Activated CD4-positive, alpha-beta T cell treated with anti-CD3 and anti-CD28 coated beads, Interleukin-2, amount 10 ng/mL, durations not matched to agents 24 days and 14 days (primary cell): ENCODE results near the gene SLC6A6. TPM values are rescaled to one million over a fixed set of nuclear protein-coding genes. Genes with fewer than 3 reads are reported as not detected.

ENCODE experiments used
- DNase-seq: peaks from one replicate; pipeline ENCODE4 v3.0.0; 2022
- H3K27ac Mint-ChIP-seq: one replicate; pipeline ENCODE4 v1.8.0; 2022; ENCODE audit warnings: mild to moderate bottlenecking, mixed read lengths
- H3K27me3 Mint-ChIP-seq: one replicate; pipeline ENCODE4 v1.8.0; 2022; ENCODE audit warnings: mixed read lengths
- H3K36me3 Mint-ChIP-seq: one replicate; pipeline ENCODE4 v1.8.0; 2022; ENCODE audit warnings: low read depth, mild to moderate bottlenecking, mixed read lengths
- H3K4me1 Mint-ChIP-seq: one replicate; pipeline ENCODE4 v1.8.0; 2021; ENCODE audit warnings: mixed read lengths
- H3K4me3 Mint-ChIP-seq: one replicate; pipeline ENCODE4 v1.8.0; 2022; ENCODE audit warnings: mild to moderate bottlenecking, moderate library complexity, mixed read lengths
- H3K9me3 Mint-ChIP-seq: one replicate; pipeline ENCODE4 v1.8.0; 2021; ENCODE audit warnings: mixed read lengths
- intact Hi-C: fragments of 100-400 bp; cut with micrococcal nuclease; formaldehyde crosslinking; loops from one replicate; pipeline ENCODE4 v1.15.1; 2023
- total RNA-seq: library from RNA; stranded (reverse); gene quantifications from 2 replicates; pipeline ENCODE4 v1.2.3, GENCODE V29; 2022

Gene SLC6A6
- total RNA-seq, 1 donor from 2014 or later: 63.7 TPM

DNA sequence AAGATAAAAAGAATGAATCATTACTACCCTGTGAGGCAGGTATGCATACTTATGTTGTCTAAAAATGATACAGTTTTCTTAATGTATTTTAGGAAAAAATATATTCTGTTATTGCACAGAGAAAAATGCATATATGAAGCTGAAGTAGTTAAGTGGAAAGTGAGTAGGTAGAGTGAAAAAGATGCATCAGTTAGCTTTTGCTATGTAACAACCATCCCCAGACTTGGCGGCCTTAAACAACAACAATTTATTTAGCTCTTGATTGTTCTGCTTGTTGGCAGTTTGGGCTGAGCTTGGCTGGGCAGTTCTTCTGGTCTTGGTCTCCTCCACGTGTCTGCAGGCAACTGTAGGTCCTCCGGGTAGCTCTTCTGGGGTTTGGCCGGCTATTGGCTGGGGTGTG, 45.7 kb downstream of the SLC6A6 start:
- Mint-ChIP-seq H3K9me3 (peaks cover 13% of the 10 kb centered on the region), H3K4me1 (peaks cover 6% of the 10 kb centered on the region), H3K36me3 (peaks cover 60% of the 10 kb centered on the region), H3K27ac (no peak overlapping the region), H3K27me3 (no peaks in the 10 kb centered on the region), H3K4me3 (no peak overlapping the region)
- intact Hi-C loops: no loop called here
- DNase-seq: no peak

DNA sequence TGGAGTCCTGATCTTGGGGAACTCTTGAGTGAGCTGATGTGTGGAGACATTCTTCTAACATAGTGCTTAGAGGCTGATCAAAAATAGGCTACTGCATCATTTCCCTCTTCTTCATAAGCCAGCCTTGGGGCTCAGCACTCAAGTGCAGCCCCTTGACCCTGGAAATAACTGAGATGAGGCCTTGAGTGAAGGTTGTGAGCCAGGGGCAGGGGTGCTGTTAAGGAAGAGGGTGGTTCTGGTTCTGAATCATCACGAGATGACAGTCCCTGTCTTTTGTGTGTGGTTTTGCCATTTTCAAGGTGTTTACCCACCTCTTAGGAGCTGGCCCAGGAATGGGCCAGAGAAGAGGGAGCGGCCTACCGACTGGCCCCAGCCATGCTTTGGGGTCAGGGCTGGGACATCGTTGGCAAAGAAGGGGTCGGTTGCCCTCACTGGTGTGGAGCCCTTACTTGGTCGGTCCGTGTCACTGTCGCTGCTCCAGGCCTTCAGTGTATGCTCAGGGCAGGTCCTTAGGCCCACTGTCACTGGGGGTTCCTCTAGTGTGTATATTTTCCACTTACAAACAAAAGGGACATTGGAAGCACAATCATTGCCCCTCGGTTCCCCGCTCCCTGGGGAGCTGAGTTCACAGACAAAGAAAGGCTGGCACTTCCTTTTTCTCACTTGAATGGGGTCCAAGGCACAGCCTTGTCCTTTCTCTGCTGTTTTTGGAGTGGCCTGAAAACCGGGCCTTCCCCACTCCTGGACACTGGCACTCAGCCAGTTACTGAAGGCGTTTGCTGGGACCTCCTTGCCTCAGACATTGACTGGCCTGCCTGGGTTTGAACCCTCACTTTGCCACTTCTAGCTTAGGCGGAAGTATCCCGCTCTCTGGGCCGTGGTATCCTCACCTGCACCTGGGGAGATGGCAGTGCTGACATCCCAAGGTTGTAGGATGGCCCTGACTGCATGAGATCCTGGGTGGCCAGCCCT, 46.6 kb downstream of the SLC6A6 start:
- Mint-ChIP-seq H3K9me3 (peaks cover 13% of the 10 kb centered on the region), H3K27me3 (no peaks in the 10 kb centered on the region), H3K4me3 (no peak overlapping the region), H3K36me3 (peaks cover 57% of the 10 kb centered on the region), H3K4me1 (peaks cover 6% of the 10 kb centered on the region), H3K27ac (peak overlapping the region; percentile 8)
- intact Hi-C loops: no loop called here
- no peak for DNase-seq

DNA sequence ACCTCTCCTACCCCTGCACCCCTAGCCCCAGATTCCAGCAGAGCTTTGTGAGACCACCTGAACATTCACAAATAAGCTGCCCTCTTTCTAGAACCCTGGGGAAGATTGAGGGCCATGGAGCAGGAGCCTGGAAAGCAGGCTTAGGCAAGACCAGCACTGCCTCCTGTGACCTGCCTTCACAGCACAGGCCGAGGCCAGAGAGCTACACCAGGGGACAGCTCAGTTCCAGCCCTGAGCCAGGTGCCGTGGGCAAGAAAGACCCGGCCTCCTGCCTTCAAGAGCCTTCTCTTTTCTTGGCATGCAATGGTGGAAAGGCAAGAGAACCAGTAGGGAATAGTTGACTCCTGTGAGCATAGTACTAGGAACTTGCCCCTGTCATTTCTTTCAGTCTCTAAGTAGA, 48.1 kb downstream of the SLC6A6 start:
- no peak overlapping the region for H3K4me3 Mint-ChIP-seq
- DNase-seq: no peak
- intact Hi-C loops: no loop called here
- H3K36me3 Mint-ChIP-seq: peaks cover 45% of the 10 kb centered on the region
- H3K27ac Mint-ChIP-seq: no peak overlapping the region
- no peaks in the 10 kb centered on the region for H3K27me3 Mint-ChIP-seq
- H3K4me1 Mint-ChIP-seq: peaks cover 2% of the 10 kb centered on the region
- peaks cover 13% of the 10 kb centered on the region for H3K9me3 Mint-ChIP-seq

GRCh38 chr3:14450922-14451606, 48.7 kb downstream of the SLC6A6 start:
- Mint-ChIP-seq H3K27ac (peak overlapping the region; percentile 17), H3K9me3 (peaks cover 13% of the 10 kb centered on the region), H3K36me3 (peaks cover 39% of the 10 kb centered on the region), H3K4me1 (peaks cover 2% of the 10 kb centered on the region), H3K27me3 (no peaks in the 10 kb centered on the region), H3K4me3 (no peak overlapping the region)
- intact Hi-C loops: no loop called here
- DNase-seq: no peak

- Mint-ChIP-seq H3K4me1 (peaks cover 2% of the 10 kb centered on the region), H3K9me3 (peaks cover 8% of the 10 kb centered on the region), H3K27ac (no peak overlapping the region), H3K27me3 (no peaks in the 10 kb centered on the region), H3K36me3 (peaks cover 30% of the 10 kb centered on the region), H3K4me3 (no peak overlapping the region)
- no peak for DNase-seq
- intact Hi-C loops: no loop called here
Measured at GRCh38 chr3:14451844-14452739, 49.7 kb downstream of the SLC6A6 start.

DNA sequence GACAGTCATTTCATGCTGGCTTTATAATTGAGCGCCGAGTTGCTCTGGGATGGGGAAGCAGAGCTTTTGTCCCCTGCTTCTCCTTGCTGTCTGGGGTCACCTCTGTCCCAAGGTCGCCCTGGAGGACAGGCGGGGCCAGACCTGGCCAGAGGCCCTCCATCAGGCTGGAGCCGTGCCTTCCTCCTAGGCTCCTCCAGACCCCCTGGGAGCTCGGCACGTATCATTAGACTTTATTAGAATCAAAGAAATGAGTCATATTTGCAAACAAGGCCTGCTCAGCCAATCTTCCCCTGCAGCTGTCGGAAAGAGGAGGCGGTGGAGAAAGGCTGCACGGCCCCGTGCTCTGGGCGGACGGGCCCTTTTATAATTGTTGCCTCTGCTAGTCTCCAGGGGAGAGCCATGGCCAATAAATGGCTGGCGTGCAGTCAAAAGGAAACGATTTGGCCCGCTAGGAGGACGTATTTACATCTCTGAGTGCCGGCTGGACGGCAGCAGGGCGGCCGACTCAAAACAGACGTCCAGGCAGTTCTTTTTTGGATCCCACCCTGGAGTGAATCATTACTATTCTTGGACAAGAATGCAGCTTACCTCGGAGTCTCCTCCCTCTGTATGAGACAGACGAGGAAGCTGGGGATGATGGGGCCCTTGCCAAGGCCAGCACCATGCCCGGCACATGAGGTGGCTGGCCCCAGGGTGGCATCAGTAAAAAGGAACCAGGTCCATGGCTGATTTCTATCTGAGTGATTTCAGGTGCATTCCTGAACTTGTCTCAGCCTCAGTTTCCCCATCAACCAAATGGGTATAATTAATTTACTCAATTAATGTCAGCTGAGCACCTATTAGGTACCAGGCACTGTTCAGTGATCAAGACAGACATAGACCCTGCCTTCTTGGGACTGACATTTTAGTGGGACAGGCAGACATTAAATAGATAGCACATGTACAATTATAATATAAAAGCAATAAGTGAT, 50.6 kb downstream of the SLC6A6 start:
- no peak for DNase-seq
- Mint-ChIP-seq H3K27ac (no peak overlapping the region), H3K9me3 (no peaks in the 10 kb centered on the region), H3K4me3 (no peak overlapping the region), H3K36me3 (peaks cover 25% of the 10 kb centered on the region), H3K27me3 (no peaks in the 10 kb centered on the region), H3K4me1 (peaks cover 2% of the 10 kb centered on the region)
- intact Hi-C loops: no loop called here

DNA sequence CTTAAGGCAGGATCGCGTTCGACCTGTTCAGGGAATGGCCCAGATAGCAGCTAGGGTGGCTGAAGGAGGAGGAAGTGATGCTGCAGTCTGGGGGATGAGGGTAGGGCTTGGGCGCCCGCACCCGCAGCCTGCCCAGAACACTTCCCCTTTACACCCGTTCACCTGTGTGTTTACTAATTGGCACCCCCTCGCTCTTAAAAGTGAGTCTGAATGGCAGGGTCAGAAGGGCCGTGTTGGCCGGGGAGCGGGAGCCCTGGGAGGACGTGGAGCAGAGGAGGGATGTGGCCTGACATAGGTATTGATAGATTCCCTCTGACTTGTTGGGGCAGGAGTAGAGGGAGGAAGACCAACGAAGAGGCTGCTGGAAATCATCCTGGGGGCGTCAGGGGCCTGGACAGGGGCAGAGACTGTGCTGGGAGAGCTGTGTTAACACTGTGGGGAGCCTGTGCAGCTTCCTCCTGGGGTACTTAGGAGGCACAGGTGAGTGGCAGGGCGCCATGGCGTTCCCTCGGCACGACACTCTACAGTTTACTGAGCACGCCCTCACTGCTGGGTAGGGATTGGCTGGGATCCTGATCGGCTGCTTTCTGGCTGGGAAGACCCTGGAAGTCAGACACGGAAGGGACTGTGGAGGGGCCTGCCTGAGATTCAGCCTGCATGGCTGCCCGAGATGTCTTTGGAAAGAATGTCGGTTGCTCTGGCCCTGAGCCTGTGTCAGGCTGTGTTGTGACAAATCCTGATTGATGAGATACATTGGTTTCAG, 51.7 kb downstream of the SLC6A6 start:
- Mint-ChIP-seq H3K27me3 (no peaks in the 10 kb centered on the region), H3K4me3 (no peak overlapping the region), H3K9me3 (no peaks in the 10 kb centered on the region), H3K27ac (no peak overlapping the region), H3K36me3 (peaks cover 18% of the 10 kb centered on the region), H3K4me1 (no peaks in the 10 kb centered on the region)
- intact Hi-C loops: no loop called here
- DNase-seq: no peak

DNA sequence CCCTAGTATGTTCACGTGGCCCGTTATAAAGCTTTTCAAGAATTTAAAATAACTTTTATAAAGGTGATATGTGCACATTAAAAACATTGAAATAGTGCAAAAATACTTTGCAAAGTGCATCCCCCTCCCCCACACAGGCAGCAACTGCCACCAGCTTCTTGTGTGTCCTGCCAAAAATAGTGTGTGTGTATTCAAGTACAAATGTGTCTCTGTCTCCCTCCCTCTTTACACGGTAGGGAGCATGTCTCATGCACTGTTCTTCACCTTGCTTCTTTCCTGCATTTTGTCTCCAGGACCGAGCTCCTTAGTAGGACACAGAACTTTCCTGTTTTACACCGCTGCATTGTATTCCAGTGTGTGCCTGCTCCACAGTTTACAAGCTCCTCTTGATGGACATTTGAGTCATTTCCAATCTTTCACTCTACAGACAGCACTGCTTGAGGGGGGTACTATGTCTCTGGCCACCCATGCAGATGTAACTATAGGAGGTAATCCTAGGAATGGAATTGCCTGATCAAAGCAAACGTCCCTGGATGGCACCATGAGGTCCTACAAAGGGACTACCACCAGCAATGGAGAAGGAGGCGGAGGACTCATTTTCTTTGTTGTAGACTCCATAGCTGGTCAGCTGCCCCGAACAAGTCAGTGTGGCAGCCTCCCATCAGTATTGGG, 52.4 kb downstream of the SLC6A6 start:
- Mint-ChIP-seq H3K4me1 (no peaks in the 10 kb centered on the region), H3K4me3 (no peak overlapping the region), H3K27me3 (no peaks in the 10 kb centered on the region), H3K36me3 (peaks cover 21% of the 10 kb centered on the region), H3K27ac (no peak overlapping the region), H3K9me3 (no peaks in the 10 kb centered on the region)
- DNase-seq: no peak
- intact Hi-C loops: no loop called here

- Mint-ChIP-seq H3K27ac (no peak overlapping the region), H3K36me3 (peaks cover 27% of the 10 kb centered on the region), H3K27me3 (no peaks in the 10 kb centered on the region), H3K4me1 (peaks cover 8% of the 10 kb centered on the region), H3K9me3 (no peaks in the 10 kb centered on the region), H3K4me3 (no peak overlapping the region)
- intact Hi-C loops: no loop called here
- no peak for DNase-seq
Measured at GRCh38 chr3:14455571-14456317, 53.3 kb downstream of the SLC6A6 start.

GRCh38 chr3:14456794-14457193, 54.4 kb downstream of the SLC6A6 start:
- Mint-ChIP-seq H3K4me1 (peaks cover 12% of the 10 kb centered on the region), H3K9me3 (no peaks in the 10 kb centered on the region), H3K4me3 (no peak overlapping the region), H3K27me3 (no peaks in the 10 kb centered on the region), H3K36me3 (peaks cover 26% of the 10 kb centered on the region), H3K27ac (no peak overlapping the region)
- DNase-seq: no peak
- intact Hi-C loops: no loop called here

DNA sequence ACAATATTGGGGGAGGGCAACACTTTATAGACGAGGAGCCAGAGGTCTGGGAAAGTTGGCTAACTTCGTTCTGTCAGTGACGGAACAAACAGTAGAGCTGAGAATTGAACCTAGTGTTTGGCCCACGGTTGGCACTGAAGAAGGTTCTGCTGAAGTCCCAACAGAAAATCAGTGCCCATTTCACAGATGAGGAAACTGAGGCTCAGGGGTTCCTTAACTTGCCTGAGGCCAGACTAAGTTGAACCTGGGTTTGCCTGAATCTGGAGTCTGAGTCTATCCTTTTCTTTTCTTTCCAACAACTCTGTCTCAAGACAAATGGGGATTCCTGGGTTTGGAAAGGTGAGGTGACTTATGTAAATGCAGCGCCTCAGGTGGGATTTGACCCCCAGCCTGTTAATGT, 55.1 kb downstream of the SLC6A6 start:
- no peaks in the 10 kb centered on the region for H3K27me3 Mint-ChIP-seq
- intact Hi-C loops: no loop called here
- H3K4me3 Mint-ChIP-seq: no peak overlapping the region
- no peak for DNase-seq
- H3K36me3 Mint-ChIP-seq: peaks cover 25% of the 10 kb centered on the region
- H3K4me1 Mint-ChIP-seq: peaks cover 15% of the 10 kb centered on the region
- no peak overlapping the region for H3K27ac Mint-ChIP-seq
- no peaks in the 10 kb centered on the region for H3K9me3 Mint-ChIP-seq
